A549 (cell line): ENCODE data around the gene CLEC1A.

Source experiments
- CHD4 ChIP-seq: fragments of 200-600 bp; sonication (generic); IDR thresholded peaks from 2 replicates; pipeline ENCODE4 v1.6.1; 2016; ENCODE audit warnings: antibody characterized with exemption, mild to moderate bottlenecking, borderline replicate concordance
- EP300 ChIP-seq, 2 experiments: fragments of >200 bp; sonication (Bioruptor Twin); formaldehyde crosslinking; IDR thresholded peaks; 2 replicates in 1 of 2; 3 replicates in 1 of 2; pipeline ENCODE4 v1.6.1; 2016 to 2017
- HOXA7 ChIP-seq: fragments of 250-450 bp; sonication (Bioruptor Pico); IDR thresholded peaks from 2 replicates; pipeline ENCODE4 v1.5.0; 2020; ENCODE audit warnings: mild to moderate bottlenecking, moderate library complexity
- POLR2A ChIP-seq: IDR thresholded peaks from 2 replicates; pipeline ENCODE4 v1.6.1; 2012; ENCODE audit warnings: mild to moderate bottlenecking, low read length
- RCOR1 ChIP-seq: fragments of 150-350 bp; IDR thresholded peaks from 2 replicates; pipeline ENCODE4 v1.6.1; 2014; ENCODE audit warnings: antibody characterized with exemption, low read length, low read depth
- RFX5 ChIP-seq: fragments of 450-650 bp; IDR thresholded peaks from 2 replicates; pipeline ENCODE4 v1.7.1; 2014; ENCODE audit warnings: antibody characterized with exemption, mild to moderate bottlenecking, moderate library complexity
- TF ChIP-seq, protein P1 (sequence below): fragments of >200 bp; sonication (Bioruptor Twin); formaldehyde crosslinking; IDR thresholded peaks from 3 replicates; pipeline ENCODE4 v1.5.1; 2016
- TF ChIP-seq, protein P2 (sequence below): fragments of 150-350 bp; IDR thresholded peaks from 2 replicates; pipeline ENCODE4 v1.6.1; 2014; ENCODE audit warnings: low read depth, mild to moderate bottlenecking, low read length
- TF ChIP-seq, protein P3 (sequence below): IDR thresholded peaks from 2 replicates; pipeline ENCODE4 v1.6.1; 2012

DNA sequence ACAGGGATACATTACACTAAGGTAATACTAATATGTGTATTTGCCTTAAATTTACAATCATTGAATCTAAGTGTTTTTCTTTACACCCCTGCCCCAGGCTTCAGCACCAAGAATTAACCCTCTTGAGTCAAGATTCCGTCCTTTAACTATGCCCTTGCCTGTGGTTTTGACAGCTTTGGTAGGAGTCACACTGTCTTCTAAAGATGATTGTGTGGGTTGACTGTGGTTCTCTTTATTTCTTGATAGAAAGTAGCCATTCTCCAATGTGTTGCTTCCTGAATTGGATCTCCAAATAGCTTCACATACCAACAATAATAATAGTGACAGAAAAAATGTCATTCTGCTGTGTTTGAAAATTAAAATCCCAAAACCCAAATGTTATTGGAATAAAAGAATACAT is 27.6 kb upstream of the CLEC1A start:
- TF ChIP-seq CHD4, result no peak
- no peak for TF ChIP-seq EP300 (IDR thresholded peaks at IDR 0.05)
- TF ChIP-seq HOXA7 (CRISPR knock-in tag), result no peak
- no peak for TF ChIP-seq POLR2A
- TF ChIP-seq, protein P1, sequence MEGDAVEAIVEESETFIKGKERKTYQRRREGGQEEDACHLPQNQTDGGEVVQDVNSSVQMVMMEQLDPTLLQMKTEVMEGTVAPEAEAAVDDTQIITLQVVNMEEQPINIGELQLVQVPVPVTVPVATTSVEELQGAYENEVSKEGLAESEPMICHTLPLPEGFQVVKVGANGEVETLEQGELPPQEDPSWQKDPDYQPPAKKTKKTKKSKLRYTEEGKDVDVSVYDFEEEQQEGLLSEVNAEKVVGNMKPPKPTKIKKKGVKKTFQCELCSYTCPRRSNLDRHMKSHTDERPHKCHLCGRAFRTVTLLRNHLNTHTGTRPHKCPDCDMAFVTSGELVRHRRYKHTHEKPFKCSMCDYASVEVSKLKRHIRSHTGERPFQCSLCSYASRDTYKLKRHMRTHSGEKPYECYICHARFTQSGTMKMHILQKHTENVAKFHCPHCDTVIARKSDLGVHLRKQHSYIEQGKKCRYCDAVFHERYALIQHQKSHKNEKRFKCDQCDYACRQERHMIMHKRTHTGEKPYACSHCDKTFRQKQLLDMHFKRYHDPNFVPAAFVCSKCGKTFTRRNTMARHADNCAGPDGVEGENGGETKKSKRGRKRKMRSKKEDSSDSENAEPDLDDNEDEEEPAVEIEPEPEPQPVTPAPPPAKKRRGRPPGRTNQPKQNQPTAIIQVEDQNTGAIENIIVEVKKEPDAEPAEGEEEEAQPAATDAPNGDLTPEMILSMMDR, result no peak
- TF ChIP-seq RCOR1, result no peak
- TF ChIP-seq, protein P2, sequence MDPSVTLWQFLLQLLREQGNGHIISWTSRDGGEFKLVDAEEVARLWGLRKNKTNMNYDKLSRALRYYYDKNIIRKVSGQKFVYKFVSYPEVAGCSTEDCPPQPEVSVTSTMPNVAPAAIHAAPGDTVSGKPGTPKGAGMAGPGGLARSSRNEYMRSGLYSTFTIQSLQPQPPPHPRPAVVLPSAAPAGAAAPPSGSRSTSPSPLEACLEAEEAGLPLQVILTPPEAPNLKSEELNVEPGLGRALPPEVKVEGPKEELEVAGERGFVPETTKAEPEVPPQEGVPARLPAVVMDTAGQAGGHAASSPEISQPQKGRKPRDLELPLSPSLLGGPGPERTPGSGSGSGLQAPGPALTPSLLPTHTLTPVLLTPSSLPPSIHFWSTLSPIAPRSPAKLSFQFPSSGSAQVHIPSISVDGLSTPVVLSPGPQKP, result no peak
- no peak for TF ChIP-seq RFX5
- TF ChIP-seq, protein P3, sequence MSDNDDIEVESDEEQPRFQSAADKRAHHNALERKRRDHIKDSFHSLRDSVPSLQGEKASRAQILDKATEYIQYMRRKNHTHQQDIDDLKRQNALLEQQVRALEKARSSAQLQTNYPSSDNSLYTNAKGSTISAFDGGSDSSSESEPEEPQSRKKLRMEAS, result no peak
